ENCODE data around the gene POLN. TPM values are rescaled to one million over a fixed set of nuclear protein-coding genes. Genes with fewer than 3 reads are reported as not detected.

The POLN gene
- total RNA-seq, 2 experiments from 2014 or later: 4.0 to 4.4 TPM

GRCh38 chr4:2259541-2260343 is 17.8 kb upstream of the POLN start:
- DNase-seq (ENCODE audit: low spot score): no peak
- Histone ChIP-seq H3K4me2 (ENCODE audit: low read length) (no peak overlapping the region), H3K4me1 (ENCODE audit: insufficient read depth, low read length, poor library complexity, severe bottlenecking) (peaks cover 20% of the 10 kb centered on the region), H2AFZ (ENCODE audit: low read length) (no peak overlapping the region), H3K36me3 (ENCODE audit: insufficient read depth, low read length) (no peaks in the 10 kb centered on the region), H3K9me2 (ENCODE audit: insufficient read depth, low read length) (no peaks in the 10 kb centered on the region), H3K79me2 (ENCODE audit: insufficient read depth, low read depth, low read length) (no peaks in the 10 kb centered on the region), H3K9me3 (ENCODE audit: low read length) (no peaks in the 10 kb centered on the region), H4K20me1 (ENCODE audit: insufficient read depth, low read length) (no peaks in the 10 kb centered on the region), H3K27ac (ENCODE audit: low read depth, low read length, poor library complexity, severe bottlenecking) (no peak overlapping the region), H3K4me3 (ENCODE audit: low read depth, low read length, poor library complexity, severe bottlenecking) (no peak overlapping the region)
- TF ChIP-seq CTCF (conservative IDR thresholded peaks at IDR 0.05; ENCODE audit: low read length) (no peak), EZH2phosphoT487 (IDR thresholded peaks at IDR 0.05; ENCODE audit: borderline replicate concordance, low read depth, low read length) (no peak)
- ChIA-PET CTCF (ENCODE audit: unreplicated experiment) (no interaction called here), POLR2A (no interaction called here)
- no TSS peak for BruUV-seq (replicated peaks)
- intact Hi-C loops (cut with micrococcal nuclease; ENCODE audit: unreplicated experiment): no loop called here

GRCh38 chr4:2259036-2259540 is 17.2 kb upstream of the POLN start:
- Histone ChIP-seq H3K4me2 (ENCODE audit: low read length) (no peak overlapping the region), H3K27ac (ENCODE audit: low read depth, low read length, poor library complexity, severe bottlenecking) (no peak overlapping the region), H4K20me1 (ENCODE audit: insufficient read depth, low read length) (no peaks in the 10 kb centered on the region), H3K9me2 (ENCODE audit: insufficient read depth, low read length) (no peaks in the 10 kb centered on the region), H3K4me1 (ENCODE audit: insufficient read depth, low read length, poor library complexity, severe bottlenecking) (peaks cover 14% of the 10 kb centered on the region), H3K79me2 (ENCODE audit: insufficient read depth, low read depth, low read length) (no peaks in the 10 kb centered on the region), H3K9me3 (ENCODE audit: low read length) (no peaks in the 10 kb centered on the region), H3K4me3 (ENCODE audit: low read depth, low read length, poor library complexity, severe bottlenecking) (no peak overlapping the region), H3K36me3 (ENCODE audit: insufficient read depth, low read length) (no peaks in the 10 kb centered on the region), H2AFZ (ENCODE audit: low read length) (no peak overlapping the region)
- CTCF ChIA-PET (ENCODE audit: unreplicated experiment): no interaction called here
- POLR2A ChIA-PET: no interaction called here
- DNase-seq (ENCODE audit: low spot score): no peak
- TF ChIP-seq EZH2phosphoT487 (IDR thresholded peaks at IDR 0.05; ENCODE audit: borderline replicate concordance, low read depth, low read length) (no peak), CTCF (conservative IDR thresholded peaks at IDR 0.05; ENCODE audit: low read length) (no peak)
- BruUV-seq (replicated peaks): no TSS peak
- intact Hi-C loops (cut with micrococcal nuclease; ENCODE audit: unreplicated experiment): no loop called here

All from OCI-LY7 (cell line).